Right hindlimb (tissue), 1 donor: ENCODE data around the gene PCNX2.
A peak's percentile ranks its signal among the peaks of the same experiment; 100 is the strongest.

ENCODE experiments used
- DNase-seq: peaks from one replicate; pipeline ENCODE4 v3.0.0-alpha.2; 2018

The PCNX2 gene

DNA sequence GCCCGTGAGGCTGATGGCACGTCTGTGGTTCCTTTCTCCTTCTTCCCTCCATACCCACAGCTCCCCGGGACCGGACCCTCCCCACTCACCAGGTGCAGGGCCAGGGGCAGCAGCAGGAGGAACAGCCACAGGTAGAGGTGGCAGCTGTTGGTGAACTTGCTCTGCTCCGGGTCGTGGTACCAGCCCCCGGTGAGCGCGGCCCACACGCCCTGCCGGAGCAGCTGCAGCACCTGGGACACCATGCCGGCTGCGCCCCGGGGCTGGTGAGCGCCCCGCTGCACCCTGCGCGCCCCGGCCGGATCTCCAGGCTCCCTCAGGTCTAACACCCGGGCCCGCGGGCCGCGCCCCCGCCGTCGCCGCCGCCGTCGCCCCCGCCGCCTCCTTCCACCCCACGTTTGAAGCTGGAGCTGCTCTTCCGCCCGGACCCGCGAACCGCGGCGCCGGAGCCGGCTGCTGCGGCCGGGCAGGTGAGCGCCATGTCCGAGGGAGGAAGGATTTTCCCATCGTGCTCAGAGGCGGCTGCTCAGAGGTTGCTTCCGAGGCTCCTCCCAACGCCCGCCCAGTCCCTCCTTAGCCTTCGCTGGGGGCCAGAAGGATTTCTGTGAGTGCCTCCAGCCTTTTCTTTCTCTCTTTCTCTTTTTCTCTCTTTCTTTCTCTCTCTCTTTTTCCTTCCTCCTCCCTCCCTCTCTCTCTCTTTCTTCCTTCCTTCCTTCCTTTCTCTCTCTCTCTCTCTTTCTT lies at the start of gene PCNX2:
Gene PCNX2, minus strand, starts transcription at position 489 of the 738 bp plus-strand sequence. Its CDS starts 247 bp downstream, at position 242.
- peak; percentile 74 for DNase-seq

GRCh38 chr1:233343262-233343661 lies 47.7 kb upstream of the PCNX2 start:
- no peak for DNase-seq

GRCh38 chr1:233342086-233342485 lies 46.6 kb upstream of the PCNX2 start:
- no peak for DNase-seq

GRCh38 chr1:233340966-233341516 lies 45.5 kb upstream of the PCNX2 start:
- no peak for DNase-seq

GRCh38 chr1:233340031-233340555 lies 44.6 kb upstream of the PCNX2 start:
- no peak for DNase-seq

GRCh38 chr1:233338102-233338501 lies 42.6 kb upstream of the PCNX2 start:
- DNase-seq: no peak

GRCh38 chr1:233337505-233337904 lies 42.0 kb upstream of the PCNX2 start:
- no peak for DNase-seq

GRCh38 chr1:233336554-233337456 lies 41.3 kb upstream of the PCNX2 start:
- DNase-seq: no peak

DNA sequence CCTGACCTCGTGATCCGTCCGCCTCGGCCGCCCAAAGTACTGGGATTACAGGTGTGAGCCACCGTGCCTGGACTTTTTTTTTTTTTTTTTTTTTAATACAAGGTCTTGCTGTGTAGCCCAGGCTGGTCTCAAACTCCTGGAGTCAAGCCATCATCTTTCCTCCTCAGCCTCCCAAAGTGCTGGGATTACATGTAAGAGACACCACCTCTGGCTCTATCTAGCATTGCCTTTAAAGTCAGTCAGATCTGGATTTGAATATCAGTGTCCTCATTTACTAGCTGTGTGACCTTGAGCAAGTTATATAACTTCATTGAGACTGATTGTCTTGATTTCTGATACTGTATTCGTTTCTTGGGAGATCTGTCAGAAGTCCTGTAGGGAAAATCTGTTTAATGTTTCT lies 38.6 kb upstream of the PCNX2 start:
- DNase-seq: no peak

- no peak for DNase-seq
Observed at GRCh38 chr1:233333086-233333485, 37.6 kb upstream of the PCNX2 start.

GRCh38 chr1:233331676-233332519 lies 36.4 kb upstream of the PCNX2 start:
- DNase-seq: no peak

- DNase-seq: no peak
Observed at GRCh38 chr1:233328142-233328921, 32.8 kb upstream of the PCNX2 start.

DNA sequence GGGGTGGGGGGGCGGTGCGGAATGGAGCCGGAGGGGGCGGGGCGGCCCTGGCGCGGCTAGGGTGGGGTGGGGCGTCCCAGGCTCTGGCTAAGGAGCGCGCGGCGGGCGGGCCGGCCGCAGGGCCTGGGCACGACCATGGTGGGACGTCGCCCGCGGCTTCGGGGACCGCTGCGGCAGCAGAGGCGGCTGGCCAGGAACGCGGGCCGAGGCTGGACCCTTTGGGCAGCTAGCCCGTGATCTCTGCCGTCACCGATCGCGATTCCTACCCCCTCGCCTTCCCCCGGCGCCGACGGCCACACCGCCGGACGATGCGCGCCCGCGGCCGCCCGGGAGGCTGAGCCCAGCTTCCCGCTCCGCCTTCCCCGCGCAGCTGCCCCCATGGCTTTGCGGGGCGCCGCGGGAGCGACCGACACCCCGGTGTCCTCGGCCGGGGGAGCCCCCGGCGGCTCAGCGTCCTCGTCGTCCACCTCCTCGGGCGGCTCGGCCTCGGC lies 32.2 kb upstream of the PCNX2 start, which contains the start of gene MAP3K21:
Gene MAP3K21, plus strand, starts transcription at position 74 of the 491 bp plus-strand sequence. Its CDS starts 305 bp downstream, at position 379.
- DNase-seq: peak; percentile 24

DNA sequence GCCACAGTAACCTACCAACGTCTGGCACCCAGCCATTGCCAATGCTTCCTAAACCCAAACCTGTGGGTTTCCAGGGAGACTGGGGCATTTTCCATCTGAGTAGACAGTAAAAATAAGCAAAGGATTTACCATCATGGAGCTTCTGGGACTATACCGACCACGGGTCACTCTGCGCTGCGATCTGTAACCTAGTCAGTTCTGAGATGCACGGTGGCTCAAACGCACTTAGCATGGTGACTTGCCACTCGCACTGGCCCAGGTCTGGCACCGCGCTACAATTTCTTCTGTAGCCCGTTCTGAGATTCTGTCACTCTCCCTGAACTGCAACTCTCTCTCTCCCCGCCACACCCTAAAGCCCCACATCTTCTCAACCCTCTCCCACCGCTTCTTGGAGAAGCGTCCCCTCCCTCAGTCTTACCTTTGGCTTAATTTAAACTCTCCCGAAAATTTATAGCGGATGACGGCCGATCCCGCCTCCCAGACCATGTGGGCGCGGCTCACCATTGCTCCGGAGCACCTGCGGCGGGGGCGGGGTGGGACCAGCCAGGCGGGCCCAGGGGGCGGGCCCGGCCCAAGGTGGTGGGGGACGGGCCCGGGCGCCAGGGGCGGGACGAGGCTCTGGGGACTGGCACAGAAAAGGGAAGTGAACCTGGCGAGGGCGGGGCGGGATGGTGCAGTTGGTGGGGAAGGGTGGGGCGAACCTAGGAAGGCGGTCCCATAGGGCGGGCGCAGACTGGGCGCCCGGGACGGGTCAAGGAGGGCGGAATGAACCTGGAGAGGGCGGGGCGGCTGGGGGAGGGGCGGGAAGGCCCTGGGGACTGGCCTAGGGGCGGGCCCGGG lies 31.5 kb upstream of the PCNX2 start:
- peak; percentile 53 for DNase-seq

DNA sequence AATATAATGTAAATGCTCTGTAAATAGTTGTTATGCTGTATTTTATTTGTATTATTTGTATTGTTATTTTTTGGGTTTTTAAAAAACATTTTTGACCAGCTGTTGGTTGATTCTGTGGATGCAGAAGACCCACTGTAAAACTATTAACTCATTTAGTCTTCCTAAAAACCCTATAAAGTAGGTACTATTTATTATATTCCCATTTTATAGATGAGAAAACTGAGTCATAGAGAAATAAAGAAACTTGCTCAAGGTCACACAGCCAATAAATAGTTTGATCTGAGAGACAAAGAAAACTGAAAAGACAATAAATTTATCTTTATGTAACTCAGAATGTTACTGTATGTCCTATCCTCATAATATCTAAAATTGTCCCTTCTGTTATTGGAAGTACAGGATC lies 30.8 kb upstream of the PCNX2 start:
- DNase-seq: no peak

GRCh38 chr1:233323718-233324117 lies 28.2 kb upstream of the PCNX2 start:
- no peak for DNase-seq

GRCh38 chr1:233320023-233320422 lies 24.5 kb upstream of the PCNX2 start:
- DNase-seq: no peak

DNA sequence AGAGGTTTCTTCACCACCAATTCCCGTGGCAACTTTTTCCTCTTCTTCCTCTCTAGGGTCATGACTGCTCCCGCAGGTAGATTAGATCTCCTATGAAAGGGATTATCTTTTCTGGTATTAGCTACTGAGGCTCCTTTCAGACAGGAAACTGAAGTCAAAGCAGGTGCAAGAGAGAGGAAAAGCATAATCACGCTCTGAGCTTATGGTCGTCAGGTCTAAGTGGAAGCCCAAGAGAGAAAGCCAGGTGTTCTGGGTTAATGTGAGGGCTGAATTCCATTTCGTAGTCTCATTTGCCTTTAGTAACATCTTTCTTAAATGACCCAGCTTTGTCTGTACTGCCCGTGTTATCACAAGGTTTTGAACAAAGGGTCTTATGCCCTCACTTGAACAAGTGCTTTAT lies 23.7 kb upstream of the PCNX2 start:
- no peak for DNase-seq

DNA sequence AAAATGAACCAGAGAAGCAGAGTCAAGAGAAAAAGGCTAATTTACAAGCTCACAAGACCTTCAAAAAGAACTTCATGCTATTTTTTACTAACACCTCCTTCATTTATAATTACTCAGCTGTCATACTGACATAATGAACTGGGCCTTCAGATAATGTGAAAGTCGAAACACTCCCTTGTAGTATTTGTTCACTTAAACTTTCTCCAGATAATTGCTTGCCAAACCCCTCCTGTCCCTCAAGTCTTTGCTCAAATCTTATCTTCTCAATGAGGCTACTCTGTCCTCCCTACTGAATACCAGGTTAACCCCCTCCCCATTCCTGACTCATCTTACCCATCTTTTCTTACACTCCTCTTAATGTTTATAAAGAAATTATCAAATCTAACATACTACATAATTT lies 20.9 kb upstream of the PCNX2 start:
- DNase-seq: no peak

DNA sequence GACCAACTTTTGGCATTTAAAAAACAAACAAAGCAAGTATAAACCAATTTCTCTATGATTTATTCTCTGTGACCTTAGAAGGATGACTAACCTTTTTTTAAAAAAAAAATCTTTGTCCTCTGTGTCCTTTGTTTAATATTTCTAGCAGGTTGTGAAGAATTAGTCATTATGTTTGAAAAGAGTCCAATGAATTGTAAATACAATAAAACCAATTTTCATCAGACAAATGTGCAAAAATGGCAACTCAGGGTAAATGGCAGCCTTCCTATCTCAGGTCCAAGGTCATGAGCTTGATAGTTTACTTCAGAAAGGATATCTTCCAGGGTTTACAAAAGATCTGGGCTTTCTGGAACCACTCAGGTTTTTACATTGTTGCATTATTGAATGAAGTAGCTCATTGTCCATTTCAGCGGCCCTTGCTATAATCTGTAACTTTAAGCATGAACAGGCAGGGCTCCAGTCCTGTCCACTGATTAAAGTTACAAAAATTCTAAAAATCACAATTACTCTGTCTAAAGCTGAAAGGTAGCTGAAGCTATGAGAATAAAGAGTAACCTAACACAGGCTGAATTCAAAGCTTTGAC lies 20.3 kb upstream of the PCNX2 start:
- no peak for DNase-seq
